BJ (cell line): ENCODE data around the gene NPAS3. TPM values are rescaled to one million over a fixed set of nuclear protein-coding genes. Genes with fewer than 3 reads are reported as not detected.

ENCODE experiments used
- CTCF ChIA-PET: fragments of 350-600 bp; formaldehyde crosslinking; extraction: SDS; loops from one replicate; lab custom pipeline; 2021; ENCODE audit warnings: antibody characterized with exemption, inconsistent platforms; lab: Yijun Ruan, JAX
- POLR2A ChIA-PET: fragments of 300-600 bp; sonication (Branson Sonifier 250); formaldehyde crosslinking; extraction: SDS; loops from one replicate; lab custom pipeline; 2021; ENCODE audit warnings: antibody characterized with exemption; lab: Charles Lee
- DNase-seq: peaks from one replicate; pipeline ENCODE4 v3.0.0-alpha.2; 2011; ENCODE audit warnings: low read depth
- H3K27me3 ChIP-seq: 2 replicates; pipeline ENCODE4 v1.6.0; 2011; ENCODE audit warnings: low read length; ENCODE audit not compliant: control insufficient read depth, insufficient read depth
- H3K36me3 ChIP-seq: 2 replicates; pipeline ENCODE4 v1.5.1; 2011; ENCODE audit warnings: low read length; ENCODE audit not compliant: control insufficient read depth, insufficient read depth
- H3K4me3 ChIP-seq: 2 replicates; pipeline ENCODE4 v1.5.1; 2011; ENCODE audit warnings: low read depth, mild to moderate bottlenecking, control low read depth, low read length
- polyA plus RNA-seq: library from polyadenylated mRNA; depleted of rRNA; stranded (reverse); fragments of >200 nt; gene quantifications from 2 replicates; pipeline ENCODE4 v1.2.3, GENCODE V29; 2011
- TF ChIP-seq, protein P1 (sequence below): IDR thresholded peaks from 2 replicates; pipeline ENCODE4 v1.5.1; 2011; ENCODE audit warnings: low read depth, mild to moderate bottlenecking, control low read depth, inconsistent platforms, low read length, moderate library complexity; ENCODE audit not compliant: insufficient read depth

The NPAS3 gene
- polyA plus RNA-seq, 1 experiment = 0.09 TPM

DNA sequence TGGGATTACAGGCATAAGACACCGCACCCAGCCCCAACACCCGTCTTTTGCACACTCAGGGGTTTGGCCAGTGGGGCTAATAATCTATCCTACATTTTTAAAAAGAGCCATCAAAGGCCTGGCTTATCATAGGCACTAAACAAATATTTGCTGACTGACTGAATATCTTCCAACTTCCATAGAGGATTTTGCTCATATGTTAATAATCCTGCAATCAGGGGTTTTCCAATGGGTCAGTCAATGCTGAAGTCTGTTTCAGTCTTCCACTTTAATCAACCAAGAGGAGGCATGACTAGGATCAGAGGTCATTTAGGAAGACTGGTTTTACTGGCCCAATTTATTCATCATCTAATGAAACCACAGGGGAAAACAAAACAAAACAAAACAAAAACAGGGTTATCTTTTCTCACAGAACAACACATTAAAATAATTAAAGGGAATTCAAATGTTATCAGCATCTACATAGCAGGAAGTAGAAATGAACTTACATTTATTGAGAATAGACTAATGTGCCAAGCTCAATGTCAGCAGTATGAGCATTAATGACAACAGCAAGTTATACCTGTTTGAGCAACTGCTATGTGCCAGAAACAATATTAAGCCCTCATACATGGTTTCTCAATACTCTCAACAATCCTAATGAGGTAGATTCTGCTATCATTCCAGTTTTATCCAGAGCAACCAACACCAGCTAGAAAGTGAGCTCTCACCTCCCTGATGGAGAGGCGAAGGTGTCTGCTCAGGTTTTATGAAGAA lies 640.0 kb downstream of the NPAS3 start:
- ChIA-PET POLR2A (no interaction called here), CTCF (no interaction called here)
- no peak for DNase-seq
- TF ChIP-seq, protein P1, sequence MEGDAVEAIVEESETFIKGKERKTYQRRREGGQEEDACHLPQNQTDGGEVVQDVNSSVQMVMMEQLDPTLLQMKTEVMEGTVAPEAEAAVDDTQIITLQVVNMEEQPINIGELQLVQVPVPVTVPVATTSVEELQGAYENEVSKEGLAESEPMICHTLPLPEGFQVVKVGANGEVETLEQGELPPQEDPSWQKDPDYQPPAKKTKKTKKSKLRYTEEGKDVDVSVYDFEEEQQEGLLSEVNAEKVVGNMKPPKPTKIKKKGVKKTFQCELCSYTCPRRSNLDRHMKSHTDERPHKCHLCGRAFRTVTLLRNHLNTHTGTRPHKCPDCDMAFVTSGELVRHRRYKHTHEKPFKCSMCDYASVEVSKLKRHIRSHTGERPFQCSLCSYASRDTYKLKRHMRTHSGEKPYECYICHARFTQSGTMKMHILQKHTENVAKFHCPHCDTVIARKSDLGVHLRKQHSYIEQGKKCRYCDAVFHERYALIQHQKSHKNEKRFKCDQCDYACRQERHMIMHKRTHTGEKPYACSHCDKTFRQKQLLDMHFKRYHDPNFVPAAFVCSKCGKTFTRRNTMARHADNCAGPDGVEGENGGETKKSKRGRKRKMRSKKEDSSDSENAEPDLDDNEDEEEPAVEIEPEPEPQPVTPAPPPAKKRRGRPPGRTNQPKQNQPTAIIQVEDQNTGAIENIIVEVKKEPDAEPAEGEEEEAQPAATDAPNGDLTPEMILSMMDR = no peak
- Histone ChIP-seq H3K27me3 (no peaks in the 10 kb centered on the region), H3K4me3 (no peak overlapping the region), H3K36me3 (no peaks in the 10 kb centered on the region)

DNA sequence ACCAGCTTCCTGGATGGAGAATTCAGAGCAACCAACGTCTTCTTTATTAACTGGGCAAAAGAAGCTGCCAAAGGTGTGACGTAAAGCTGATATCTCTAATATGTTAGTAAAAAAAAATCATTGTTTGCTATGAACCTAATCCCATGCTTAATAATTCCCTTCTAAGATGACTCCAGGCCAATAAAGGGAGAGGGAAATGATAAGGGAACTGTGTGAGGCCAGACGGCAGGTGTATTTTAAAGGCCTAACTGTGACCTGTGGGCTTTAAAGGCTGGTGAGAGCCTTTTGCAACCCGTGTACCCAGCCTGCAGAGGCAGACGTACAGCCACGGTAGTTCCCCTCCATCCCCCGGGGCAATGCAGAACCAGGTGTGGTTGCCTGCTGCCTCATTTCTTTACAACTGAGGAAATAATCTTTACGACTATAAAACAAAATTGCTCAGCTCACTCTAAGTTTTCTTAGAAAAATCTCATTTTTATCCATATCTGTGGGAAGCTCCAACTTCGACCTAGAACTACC lies 641.6 kb downstream of the NPAS3 start:
- CTCF ChIA-PET = interaction anchor here (0.5 kb wide), 1 partner anchor 30 kb away, joined by 3 read pairs; no protein-coding TSS in a partner anchor
- DNase-seq = no peak
- Histone ChIP-seq H3K27me3 (no peaks in the 10 kb centered on the region), H3K36me3 (no peaks in the 10 kb centered on the region), H3K4me3 (no peak overlapping the region)
- TF ChIP-seq, protein P1 = no peak
- POLR2A ChIA-PET = no interaction called here

DNA sequence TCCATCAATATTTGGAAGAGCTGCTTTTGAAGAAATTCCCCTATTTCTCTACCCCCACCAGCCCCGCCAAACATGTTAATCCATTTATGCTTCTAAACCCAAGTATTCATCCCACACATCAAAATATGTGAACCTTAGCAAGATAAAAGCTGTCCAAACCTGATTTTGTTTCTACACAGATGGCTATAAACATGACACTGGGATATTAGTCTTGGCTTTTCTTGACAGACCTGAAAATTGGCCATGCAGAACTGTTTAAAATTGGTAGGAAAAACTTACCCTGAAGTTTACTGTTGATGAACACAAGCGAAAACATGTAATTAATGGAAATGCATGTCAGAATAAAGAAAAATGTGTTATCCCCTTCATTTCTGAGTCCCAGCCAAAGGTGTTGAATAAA lies 642.2 kb downstream of the NPAS3 start:
- ChIA-PET POLR2A (no interaction called here), CTCF (no interaction called here)
- H3K4me3 ChIP-seq = no peak overlapping the region
- no peaks in the 10 kb centered on the region for H3K36me3 ChIP-seq
- no peaks in the 10 kb centered on the region for H3K27me3 ChIP-seq
- no peak for DNase-seq
- TF ChIP-seq, protein P1 = no peak

DNA sequence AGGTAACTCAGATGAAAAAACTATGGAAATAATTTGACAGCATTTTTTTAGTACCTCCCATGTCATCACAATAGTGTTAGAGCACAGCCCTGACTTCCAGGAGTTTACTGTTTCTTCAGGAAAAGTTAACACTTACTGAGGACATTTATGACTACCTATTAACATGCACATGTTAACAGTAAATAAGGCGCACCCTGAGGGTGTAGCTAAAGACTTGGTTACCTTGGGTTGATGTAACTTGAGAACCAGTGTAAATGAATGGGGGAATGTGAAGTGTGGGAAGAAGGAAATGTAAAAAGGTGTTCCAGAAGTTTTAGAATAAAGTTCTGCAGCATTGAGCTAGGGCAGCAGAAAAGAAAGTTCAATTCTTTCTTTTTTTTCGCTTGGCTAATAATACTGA lies 646.0 kb downstream of the NPAS3 start:
- ChIA-PET POLR2A (no interaction called here), CTCF (interaction anchor here (0.6 to 0.8 kb wide), 2 partner anchors 43 to 208 kb away, joined by 3 read pairs; no protein-coding TSS in a partner anchor)
- Histone ChIP-seq H3K36me3 (no peaks in the 10 kb centered on the region), H3K27me3 (no peaks in the 10 kb centered on the region), H3K4me3 (no peak overlapping the region)
- TF ChIP-seq, protein P1 = no peak
- DNase-seq = no peak

DNA sequence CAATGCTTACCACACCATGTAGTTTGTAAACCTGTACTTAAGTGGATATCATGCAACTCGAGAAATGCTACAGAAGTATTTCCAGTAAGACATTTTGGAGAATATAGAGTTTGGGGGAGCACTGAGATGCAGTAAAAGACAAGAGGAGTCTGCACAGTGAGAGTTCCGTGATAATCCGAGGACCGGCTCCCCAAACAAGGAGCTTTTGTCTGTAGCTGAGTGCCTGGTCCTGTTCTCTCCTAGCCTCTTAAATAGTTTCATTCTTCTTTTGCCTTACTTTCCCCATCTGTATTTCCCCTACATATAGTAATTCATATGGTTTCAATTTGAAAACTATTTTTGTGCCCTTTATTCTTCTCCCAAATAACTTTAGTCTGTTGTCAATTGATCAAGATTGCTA lies 648.1 kb downstream of the NPAS3 start:
- no peaks in the 10 kb centered on the region for H3K36me3 ChIP-seq
- POLR2A ChIA-PET = no interaction called here
- H3K4me3 ChIP-seq = no peak overlapping the region
- CTCF ChIA-PET = no interaction called here
- no peaks in the 10 kb centered on the region for H3K27me3 ChIP-seq
- TF ChIP-seq, protein P1 = no peak
- DNase-seq = no peak
